AG09309 (cell line): ENCODE measurements around the gene RHBDL1.
A peak's percentile ranks its signal among the peaks of the same experiment; 100 is the strongest.

ENCODE experiments used
- DNase-seq: peaks from one replicate; pipeline ENCODE4 v3.0.0-alpha.2; 2010; ENCODE audit warnings: low read depth
- H3K4me3 ChIP-seq: 2 replicates; pipeline ENCODE4 v1.5.1; 2011; ENCODE audit warnings: mild to moderate bottlenecking, low read depth, low read length, moderate library complexity; ENCODE audit not compliant: control insufficient read depth
- CTCF ChIP-seq: IDR thresholded peaks from 2 replicates; pipeline ENCODE4 v1.5.1; 2011; ENCODE audit warnings: mild to moderate bottlenecking, low read depth, low read length, inconsistent platforms; ENCODE audit not compliant: insufficient read depth, control insufficient read depth; ENCODE audit errors: missing control alignments

RHBDL1 gene

GRCh38 chr16:678858-679813, 3.7 kb downstream of the RHBDL1 start:
- peak overlapping the region; percentile 49 for H3K4me3 ChIP-seq
- TF ChIP-seq CTCF = no peak
- no peak for DNase-seq

GRCh38 chr16:679814-680624, 4.5 kb downstream of the RHBDL1 start, which contains the start of gene STUB1:
TSS of gene STUB1 (plus strand) at chr16:680410. CDS start at chr16:680526, 116 bp downstream.
- TF ChIP-seq CTCF = no peak
- H3K4me3 ChIP-seq = peak within 1 kb of the TSS; percentile 77
- no peak for DNase-seq

GRCh38 chr16:680625-680945, 5.1 kb downstream of the RHBDL1 start:
- DNase-seq = no peak
- H3K4me3 ChIP-seq = peak overlapping the region; percentile 77
- TF ChIP-seq CTCF = no peak

- no peak for TF ChIP-seq CTCF
- no peak for DNase-seq
- peak overlapping the region; percentile 77 for H3K4me3 ChIP-seq
Measured at GRCh38 chr16:680967-681745, 5.7 kb downstream of the RHBDL1 start.

- no peak for TF ChIP-seq CTCF
- H3K4me3 ChIP-seq = peak overlapping the region; percentile 77
- DNase-seq = no peak
Measured at GRCh38 chr16:681746-682427, 6.4 kb downstream of the RHBDL1 start.
